ENCODE results near the gene DPYSL3.

DPYSL3 gene

GRCh38 chr5:147512659-147513379 lies 3.0 kb upstream of the DPYSL3 start:
- no peak for DNase-seq (ENCODE audit: low spot score)

- no peak for DNase-seq (ENCODE audit: low spot score)
Measured at GRCh38 chr5:147510885-147511284, 1.0 kb upstream of the DPYSL3 start.

GRCh38 chr5:147509041-147509709 lies 693 bp downstream of the DPYSL3 start:
- peak; percentile 71 for DNase-seq (ENCODE audit: low spot score)

- DNase-seq (ENCODE audit: low spot score) = no peak
Measured at GRCh38 chr5:147508711-147509040, 1.2 kb downstream of the DPYSL3 start.

- DNase-seq (ENCODE audit: low spot score) = no peak
Measured at GRCh38 chr5:147507480-147508126, 2.3 kb downstream of the DPYSL3 start.

- no peak for DNase-seq (ENCODE audit: low spot score)
Measured at GRCh38 chr5:147504535-147504934, 5.3 kb downstream of the DPYSL3 start.

- DNase-seq (ENCODE audit: low spot score) = no peak
Measured at GRCh38 chr5:147504011-147504410, 5.9 kb downstream of the DPYSL3 start.

- DNase-seq (ENCODE audit: low spot score) = no peak
Measured at GRCh38 chr5:147490989-147491388, 18.9 kb downstream of the DPYSL3 start.

GRCh38 chr5:147487031-147487750 lies 22.7 kb downstream of the DPYSL3 start:
- DNase-seq (ENCODE audit: low spot score) = no peak

- no peak for DNase-seq (ENCODE audit: low spot score)
Measured at GRCh38 chr5:147485814-147486213, 24.1 kb downstream of the DPYSL3 start.

- no peak for DNase-seq (ENCODE audit: low spot score)
Measured at GRCh38 chr5:147485046-147485445, 24.8 kb downstream of the DPYSL3 start.

- DNase-seq (ENCODE audit: low spot score) = no peak
Measured at GRCh38 chr5:147484708-147485020, 25.2 kb downstream of the DPYSL3 start.

GRCh38 chr5:147483961-147484707 lies 25.7 kb downstream of the DPYSL3 start:
- DNase-seq (ENCODE audit: low spot score) = no peak

- DNase-seq (ENCODE audit: low spot score) = no peak
Measured at GRCh38 chr5:147483188-147483790, 26.6 kb downstream of the DPYSL3 start.

- DNase-seq (ENCODE audit: low spot score) = no peak
Measured at GRCh38 chr5:147482706-147483180, 27.1 kb downstream of the DPYSL3 start.

GRCh38 chr5:147481874-147482705 lies 27.8 kb downstream of the DPYSL3 start:
- DNase-seq (ENCODE audit: low spot score) = no peak

- DNase-seq (ENCODE audit: low spot score) = no peak
Measured at GRCh38 chr5:147481376-147481775, 28.5 kb downstream of the DPYSL3 start.

GRCh38 chr5:147479949-147480348 lies 29.9 kb downstream of the DPYSL3 start:
- no peak for DNase-seq (ENCODE audit: low spot score)

GRCh38 chr5:147479444-147479843 lies 30.4 kb downstream of the DPYSL3 start:
- DNase-seq (ENCODE audit: low spot score) = no peak

- no peak for DNase-seq (ENCODE audit: low spot score)
Measured at GRCh38 chr5:147474140-147474539, 35.7 kb downstream of the DPYSL3 start.
